GM20000 (cell line): ENCODE data around the gene IFNL2.
"Not testable (repeated sequence)": the region's sequence is repeated elsewhere in the genome, so short reads cannot be mapped to it uniquely, and the experiment has no call there.

Experiments used
- DNase-seq: peaks from one replicate; pipeline ENCODE4 v3.0.0; 2012; ENCODE audit warnings: low spot score
- TF ChIP-seq, protein P1 (sequence below): IDR thresholded peaks from 2 replicates; pipeline ENCODE4 v1.5.1; 2012; ENCODE audit warnings: mild to moderate bottlenecking, control low read depth; ENCODE audit errors: extremely low read depth, missing control alignments

Gene IFNL2

DNA sequence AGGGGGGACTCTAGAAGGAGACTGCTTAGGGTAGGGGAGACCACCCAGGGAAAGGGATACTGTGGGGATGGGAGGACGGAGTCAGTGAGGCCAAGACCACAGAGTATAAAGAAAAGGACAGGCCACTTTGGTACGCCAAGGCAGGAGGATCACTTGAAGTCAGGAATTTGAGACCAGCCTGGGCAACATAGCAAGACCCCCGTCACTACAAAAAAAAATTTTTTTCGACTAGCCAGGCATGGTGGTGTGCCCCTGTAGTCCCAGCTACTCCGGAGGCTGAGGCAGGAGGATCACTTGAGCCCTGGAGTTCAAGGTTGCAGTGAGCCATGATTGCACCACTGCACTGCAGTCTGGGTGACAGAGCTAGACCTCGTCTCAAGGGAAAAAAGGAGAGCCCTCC, 30.0 kb upstream of the IFNL2 start:
- TF ChIP-seq, protein P1, sequence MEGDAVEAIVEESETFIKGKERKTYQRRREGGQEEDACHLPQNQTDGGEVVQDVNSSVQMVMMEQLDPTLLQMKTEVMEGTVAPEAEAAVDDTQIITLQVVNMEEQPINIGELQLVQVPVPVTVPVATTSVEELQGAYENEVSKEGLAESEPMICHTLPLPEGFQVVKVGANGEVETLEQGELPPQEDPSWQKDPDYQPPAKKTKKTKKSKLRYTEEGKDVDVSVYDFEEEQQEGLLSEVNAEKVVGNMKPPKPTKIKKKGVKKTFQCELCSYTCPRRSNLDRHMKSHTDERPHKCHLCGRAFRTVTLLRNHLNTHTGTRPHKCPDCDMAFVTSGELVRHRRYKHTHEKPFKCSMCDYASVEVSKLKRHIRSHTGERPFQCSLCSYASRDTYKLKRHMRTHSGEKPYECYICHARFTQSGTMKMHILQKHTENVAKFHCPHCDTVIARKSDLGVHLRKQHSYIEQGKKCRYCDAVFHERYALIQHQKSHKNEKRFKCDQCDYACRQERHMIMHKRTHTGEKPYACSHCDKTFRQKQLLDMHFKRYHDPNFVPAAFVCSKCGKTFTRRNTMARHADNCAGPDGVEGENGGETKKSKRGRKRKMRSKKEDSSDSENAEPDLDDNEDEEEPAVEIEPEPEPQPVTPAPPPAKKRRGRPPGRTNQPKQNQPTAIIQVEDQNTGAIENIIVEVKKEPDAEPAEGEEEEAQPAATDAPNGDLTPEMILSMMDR = no peak
- DNase-seq = no peak

DNA sequence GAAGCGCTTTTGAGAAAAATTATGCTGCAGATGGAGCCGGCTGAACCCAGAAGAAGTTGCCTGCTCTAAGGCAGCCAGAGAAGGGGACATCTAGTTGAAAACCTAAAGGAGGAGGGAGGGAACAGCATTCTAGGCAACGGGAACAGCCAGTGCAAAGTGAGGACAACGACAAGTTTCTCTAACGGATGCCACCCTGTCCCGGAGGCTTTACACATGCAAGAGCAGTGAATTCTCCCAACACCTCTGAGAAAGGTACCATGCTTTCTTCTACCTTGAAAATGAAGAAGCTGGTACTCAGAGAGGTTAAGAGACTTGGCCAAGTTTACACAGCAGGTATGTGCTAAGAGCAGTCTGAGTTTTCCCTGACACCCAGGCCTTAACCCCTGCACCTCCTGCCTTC, 29.3 kb upstream of the IFNL2 start:
- no peak for DNase-seq
- TF ChIP-seq, protein P1 = no peak

DNA sequence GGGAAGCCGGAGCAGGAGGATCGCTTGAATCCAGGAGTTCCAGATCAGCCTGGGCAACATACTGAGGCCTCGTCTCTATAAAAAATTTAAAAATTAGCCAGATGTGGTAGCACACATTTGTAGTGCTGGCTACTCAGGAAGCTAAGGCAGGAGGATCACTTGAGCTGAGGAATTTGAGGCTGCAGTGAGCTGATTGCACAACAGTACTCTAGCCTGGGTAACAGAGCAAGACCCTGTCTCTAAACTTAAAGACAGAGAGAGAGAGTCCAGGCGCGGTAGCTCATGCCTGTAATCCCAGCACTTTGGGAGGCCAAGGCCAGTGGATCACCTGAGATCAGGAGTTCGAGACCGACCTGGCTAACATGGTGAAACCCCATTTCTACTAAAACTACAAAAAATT, 27.8 kb upstream of the IFNL2 start:
- TF ChIP-seq, protein P1 = no peak
- no peak for DNase-seq

DNA sequence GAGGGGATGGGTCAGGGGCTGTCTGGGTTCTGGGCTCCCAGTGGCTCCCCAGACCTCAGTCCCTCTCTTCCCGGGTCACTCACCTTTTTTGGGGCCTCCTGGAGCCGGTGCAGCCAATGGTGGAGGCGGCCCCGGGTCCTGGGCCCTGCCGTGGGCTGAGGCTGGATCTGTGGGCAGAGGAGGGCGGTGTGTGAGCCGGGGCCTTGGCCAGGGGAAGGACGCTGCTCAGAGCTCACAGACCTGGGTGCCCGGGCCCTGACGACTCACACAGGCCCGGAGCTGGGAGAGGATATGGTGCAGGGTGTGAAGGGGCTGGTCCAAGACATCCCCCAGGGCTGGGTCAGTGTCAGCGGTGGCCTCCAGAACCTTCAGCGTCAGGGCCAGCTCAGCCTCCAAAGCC, 24.5 kb upstream of the IFNL2 start:
- not testable (repeated sequence) for DNase-seq

DNA sequence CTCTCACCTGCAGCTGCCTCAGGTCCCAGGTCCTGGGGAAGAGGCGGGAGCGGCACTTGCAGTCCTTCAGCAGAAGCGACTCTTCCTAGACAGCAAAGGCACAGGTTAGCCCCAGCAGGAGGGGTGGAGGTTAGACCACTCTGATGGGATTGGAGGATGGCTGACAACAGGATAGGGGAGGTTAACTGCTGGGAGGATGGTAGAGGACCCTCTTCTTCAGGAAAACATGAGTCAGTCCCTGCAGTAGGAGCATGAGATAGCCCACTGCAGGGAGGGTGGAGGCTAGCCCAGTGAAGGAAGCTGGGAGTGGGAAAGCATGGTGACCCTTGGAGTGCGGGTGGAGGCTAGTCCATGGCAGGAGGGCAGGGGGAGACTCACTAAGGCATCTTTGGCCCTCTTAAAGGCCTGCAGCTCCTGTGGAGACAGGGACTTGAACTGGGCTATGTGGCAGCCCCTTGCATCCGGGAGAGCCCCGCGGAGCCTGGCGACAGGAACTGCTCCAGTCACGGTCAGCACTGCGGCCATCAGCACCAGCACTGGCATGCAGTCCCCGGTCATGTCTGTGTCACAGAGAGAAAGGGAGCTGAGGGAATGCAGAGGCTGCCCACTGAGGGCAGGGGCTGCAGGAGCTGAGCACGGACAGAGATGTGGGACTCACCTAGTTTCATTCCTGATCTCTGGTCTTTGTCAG, 23.6 kb upstream of the IFNL2 start, which contains the start of gene IFNL3:
IFNL3 (minus strand) TSS at position 597 of the 691 bp plus-strand sequence; CDS start at position 558, 39 bp downstream.
- DNase-seq = not testable (repeated sequence)

DNA sequence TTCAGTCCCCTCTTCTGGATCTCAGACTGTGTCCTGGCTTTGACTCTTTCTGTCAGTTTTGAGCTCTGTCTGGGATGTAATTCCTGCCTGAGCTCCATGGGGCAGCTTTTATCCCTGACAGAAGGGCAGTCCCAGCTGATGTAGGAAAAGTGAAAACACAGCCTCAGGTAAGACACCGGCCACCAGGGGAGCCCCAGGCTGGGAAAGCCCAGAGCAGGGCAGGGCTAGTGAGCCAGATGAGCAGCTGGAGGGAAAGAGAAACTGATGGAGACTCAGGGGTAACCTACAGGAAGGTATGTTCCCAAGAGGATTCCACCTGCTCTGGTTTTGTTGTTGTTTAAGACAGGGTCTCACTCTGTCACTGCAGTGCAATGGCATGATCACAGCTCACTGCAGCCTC, 23.0 kb upstream of the IFNL2 start:
- DNase-seq = not testable (repeated sequence)

DNA sequence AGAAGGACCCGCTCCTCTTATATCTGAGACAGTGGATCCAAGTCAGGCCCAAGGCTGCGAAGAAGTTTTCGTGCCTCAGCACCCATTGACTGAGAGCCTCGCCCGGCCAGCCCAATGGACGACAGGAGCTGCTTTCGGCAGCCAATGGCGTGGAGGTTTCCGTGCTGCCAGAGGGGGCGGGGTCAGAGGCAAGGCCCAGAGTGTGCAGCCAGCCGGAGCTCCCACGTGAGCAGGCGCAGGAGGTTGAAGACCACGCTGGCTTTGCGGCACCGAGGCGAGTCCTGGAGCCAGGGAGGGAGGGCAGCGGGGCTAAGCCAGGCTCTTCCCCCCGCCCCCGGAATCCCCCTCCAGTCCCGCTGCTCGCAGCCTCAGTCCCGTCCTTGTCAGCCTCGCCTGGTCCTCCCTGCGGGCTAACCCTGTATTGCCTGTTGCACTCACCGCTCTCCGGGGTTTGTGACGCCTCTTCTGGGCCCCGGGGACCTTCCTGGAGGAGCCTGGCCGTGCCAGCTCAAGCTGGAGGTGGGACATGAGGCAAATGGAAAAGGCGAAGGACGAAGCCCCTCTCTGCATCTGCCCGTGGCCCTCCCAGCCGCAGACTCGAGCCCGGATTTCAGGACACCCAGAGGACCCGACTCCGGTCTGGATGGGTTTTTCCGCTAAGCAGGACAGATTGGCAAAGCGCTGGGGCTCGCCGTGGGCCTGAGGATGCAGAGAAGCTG, 21.1 kb upstream of the IFNL2 start:
- TF ChIP-seq, protein P1 = no peak
- DNase-seq = no peak

DNA sequence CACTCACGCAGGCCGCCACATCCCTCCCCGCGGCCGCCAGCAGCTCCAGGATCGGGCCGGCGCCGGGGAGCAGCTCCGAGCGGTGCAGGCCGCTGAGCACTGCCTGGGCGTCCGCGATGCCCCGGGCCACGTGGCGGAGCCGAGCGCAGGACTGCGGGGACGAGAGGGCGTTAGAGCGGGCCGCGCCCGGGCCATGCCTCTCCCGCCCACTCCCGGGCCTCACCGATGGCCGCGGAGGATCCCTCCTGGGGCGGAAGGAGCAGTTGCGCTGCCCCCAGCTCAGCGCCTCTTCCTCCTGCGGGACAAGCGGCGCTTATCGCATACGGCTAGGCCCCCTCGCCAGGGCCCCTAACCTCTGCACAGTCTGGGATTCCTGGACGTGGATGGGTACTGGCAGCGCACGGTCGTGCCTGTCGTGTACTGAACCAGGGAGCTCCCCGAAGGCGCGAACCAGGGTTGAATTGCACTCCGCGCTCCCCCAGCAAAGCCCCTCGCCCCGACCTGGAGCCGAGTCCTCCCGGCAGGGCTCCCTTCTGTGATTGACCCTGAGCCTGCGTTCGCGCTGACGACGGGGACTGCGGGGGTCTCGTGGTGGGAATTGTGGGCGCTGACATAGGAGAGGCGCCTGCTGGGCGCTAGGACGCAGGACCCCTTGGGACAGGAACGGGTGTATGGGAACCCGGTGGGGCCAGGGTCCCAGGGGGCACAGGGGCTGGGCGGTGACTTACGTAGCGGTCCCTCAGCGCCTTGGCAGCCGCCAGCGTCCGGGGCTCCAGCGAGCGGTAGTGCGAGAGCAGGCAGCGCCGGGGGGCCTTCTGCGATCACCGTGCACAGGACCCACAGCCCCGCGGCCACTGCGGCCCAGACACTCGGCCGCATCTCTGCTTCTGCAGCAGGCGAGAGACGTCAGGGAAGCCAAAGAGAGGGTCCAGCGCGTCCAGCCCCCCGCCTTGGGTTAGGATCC, 20.2 kb upstream of the IFNL2 start:
- no peak for DNase-seq
- TF ChIP-seq, protein P1 = no peak
